ENCODE data around the gene SENP6. TPM values are rescaled to one million over a fixed set of nuclear protein-coding genes. Genes with fewer than 3 reads are reported as not detected.
"Not testable (repeated sequence)": the region's sequence is repeated elsewhere in the genome, so short reads cannot be mapped to it uniquely, and the experiment has no call there.

The SENP6 gene
- total RNA-seq, 4 donors from 2014 or later, result 108 to 192 (median 128) TPM

- TF ChIP-seq POLR2AphosphoS5 (IDR thresholded peaks at IDR 0.05) (no peak), CTCF (IDR thresholded peaks at IDR 0.05) (no peak), EP300 (IDR thresholded peaks at IDR 0.05) (no peak), POLR2A (IDR thresholded peaks at IDR 0.05) (no peak)
- Histone ChIP-seq H3K4me3 (no peak overlapping the region), H3K27ac (no peak overlapping the region), H3K4me1 (no peaks in the 10 kb centered on the region), H3K36me3 (no peaks in the 10 kb centered on the region), H3K27me3 (no peaks in the 10 kb centered on the region), H3K9me3 (no peaks in the 10 kb centered on the region)
- no peak for ATAC-seq
- 80 to 89% methylated on average over 1 to 2 of the region's 2 CpGs for WGBS, 2 donors (ENCODE audit: low coverage in 1 of 2)
Measured at GRCh38 chr6:75727206-75727605, 125.5 kb downstream of the SENP6 start.

GRCh38 chr6:75731029-75731428, 129.3 kb downstream of the SENP6 start:
- not testable (repeated sequence) for H3K36me3 ChIP-seq, H3K27me3 ChIP-seq, ATAC-seq, H3K9me3 ChIP-seq, H3K4me1 ChIP-seq, H3K4me3 ChIP-seq, H3K27ac ChIP-seq
- WGBS, 2 donors (ENCODE audit: low coverage in 1 of 2), result 82 to 86% methylated on average over 4 to 8 of the region's 8 CpGs

GRCh38 chr6:75735491-75736186, 134.0 kb downstream of the SENP6 start:
- TF ChIP-seq EP300 (IDR thresholded peaks at IDR 0.05), result no peak
- TF ChIP-seq POLR2AphosphoS5 (IDR thresholded peaks at IDR 0.05), result no peak
- no peak for TF ChIP-seq CTCF (IDR thresholded peaks at IDR 0.05)
- no peak for TF ChIP-seq POLR2A (IDR thresholded peaks at IDR 0.05)
- no peak for ATAC-seq
- 53 to 78% methylated on average over 1 of the region's 1 CpG for WGBS, 2 donors (ENCODE audit: low coverage in 1 of 2)
- Histone ChIP-seq H3K27me3 (no peaks in the 10 kb centered on the region), H3K36me3 (no peaks in the 10 kb centered on the region), H3K27ac (no peak overlapping the region), H3K4me3 (no peak overlapping the region), H3K4me1 (no peaks in the 10 kb centered on the region), H3K9me3 (no peaks in the 10 kb centered on the region)

- Histone ChIP-seq H3K4me1 (peaks cover 0 to 10% (median 0%) of the 10 kb centered on the region in 3 donors), H3K27me3 (peaks cover 10% of the 10 kb centered on the region), H3K36me3 (no peaks in the 10 kb centered on the region), H3K4me3 (no peak overlapping the region), H3K27ac (no peak overlapping the region), H3K9me3 (no peaks in the 10 kb centered on the region)
- ATAC-seq, result no peak
- 63 to 79% methylated on average over 4 of the region's 4 CpGs for WGBS, 2 donors (ENCODE audit: low coverage in 1 of 2)
- no peak for TF ChIP-seq CTCF (IDR thresholded peaks at IDR 0.05)
- no peak for TF ChIP-seq POLR2AphosphoS5 (IDR thresholded peaks at IDR 0.05)
- no peak for TF ChIP-seq POLR2A (IDR thresholded peaks at IDR 0.05)
- TF ChIP-seq EP300 (IDR thresholded peaks at IDR 0.05), result no peak
Measured at GRCh38 chr6:75743971-75744370, 142.3 kb downstream of the SENP6 start.

GRCh38 chr6:75745404-75745803, 143.7 kb downstream of the SENP6 start:
- TF ChIP-seq EP300 (IDR thresholded peaks at IDR 0.05) (no peak), POLR2AphosphoS5 (IDR thresholded peaks at IDR 0.05) (no peak), CTCF (IDR thresholded peaks at IDR 0.05) (no peak), POLR2A (IDR thresholded peaks at IDR 0.05) (no peak)
- H3K27me3 ChIP-seq, result peaks cover 10% of the 10 kb centered on the region
- ATAC-seq, result no peak
- H3K9me3 ChIP-seq, result no peaks in the 10 kb centered on the region
- H3K27ac ChIP-seq, result no peak overlapping the region
- H3K4me1 ChIP-seq, result peaks cover 0 to 17% (median 0%) of the 10 kb centered on the region in 3 donors
- no peaks in the 10 kb centered on the region for H3K36me3 ChIP-seq
- no peak overlapping the region for H3K4me3 ChIP-seq
- WGBS, 2 donors (ENCODE audit: low coverage in 1 of 2), result 94 to 95% methylated on average over 3 of the region's 3 CpGs

Measured in gastroesophageal sphincter (tissue), 4 donors.